ENCODE results near the gene SAMD4A.

DNA sequence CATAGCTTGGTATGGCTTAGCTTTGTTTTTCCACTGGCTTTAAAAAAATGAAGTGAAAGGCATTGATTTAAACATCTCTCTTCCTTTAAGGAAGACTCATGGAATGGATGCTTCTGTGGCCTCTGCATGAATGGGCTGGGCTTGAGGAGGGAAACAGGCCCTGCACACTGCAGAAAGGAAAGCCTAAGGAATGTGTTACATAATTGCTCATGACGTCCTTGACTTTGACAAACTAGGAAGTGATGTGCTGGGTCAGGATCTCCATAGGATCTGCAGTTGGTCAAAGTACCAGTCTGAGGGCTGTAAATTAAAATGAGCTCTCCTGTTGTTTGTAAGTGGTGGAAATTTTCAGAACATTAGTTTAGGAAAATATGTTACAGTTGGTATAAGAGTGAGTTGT, 12.7 kb downstream of the SAMD4A start:
- TF ChIP-seq, protein P1, sequence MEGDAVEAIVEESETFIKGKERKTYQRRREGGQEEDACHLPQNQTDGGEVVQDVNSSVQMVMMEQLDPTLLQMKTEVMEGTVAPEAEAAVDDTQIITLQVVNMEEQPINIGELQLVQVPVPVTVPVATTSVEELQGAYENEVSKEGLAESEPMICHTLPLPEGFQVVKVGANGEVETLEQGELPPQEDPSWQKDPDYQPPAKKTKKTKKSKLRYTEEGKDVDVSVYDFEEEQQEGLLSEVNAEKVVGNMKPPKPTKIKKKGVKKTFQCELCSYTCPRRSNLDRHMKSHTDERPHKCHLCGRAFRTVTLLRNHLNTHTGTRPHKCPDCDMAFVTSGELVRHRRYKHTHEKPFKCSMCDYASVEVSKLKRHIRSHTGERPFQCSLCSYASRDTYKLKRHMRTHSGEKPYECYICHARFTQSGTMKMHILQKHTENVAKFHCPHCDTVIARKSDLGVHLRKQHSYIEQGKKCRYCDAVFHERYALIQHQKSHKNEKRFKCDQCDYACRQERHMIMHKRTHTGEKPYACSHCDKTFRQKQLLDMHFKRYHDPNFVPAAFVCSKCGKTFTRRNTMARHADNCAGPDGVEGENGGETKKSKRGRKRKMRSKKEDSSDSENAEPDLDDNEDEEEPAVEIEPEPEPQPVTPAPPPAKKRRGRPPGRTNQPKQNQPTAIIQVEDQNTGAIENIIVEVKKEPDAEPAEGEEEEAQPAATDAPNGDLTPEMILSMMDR (conservative IDR thresholded peaks at IDR 0.05; ENCODE audit: low read length) = no peak
- no peak for TF ChIP-seq EZH2phosphoT487 (IDR thresholded peaks at IDR 0.05; ENCODE audit: borderline replicate concordance, low read depth, low read length)
